ENCODE measurements around the gene ELK3.

ELK3 gene

GRCh38 chr12:96258104-96258961, 64.2 kb downstream of the ELK3 start:
- DNase-seq = peak; percentile 84

GRCh38 chr12:96260231-96260630, 66.1 kb downstream of the ELK3 start:
- no peak for DNase-seq

- DNase-seq = no peak
Observed at GRCh38 chr12:96260644-96261043, 66.5 kb downstream of the ELK3 start.

DNA sequence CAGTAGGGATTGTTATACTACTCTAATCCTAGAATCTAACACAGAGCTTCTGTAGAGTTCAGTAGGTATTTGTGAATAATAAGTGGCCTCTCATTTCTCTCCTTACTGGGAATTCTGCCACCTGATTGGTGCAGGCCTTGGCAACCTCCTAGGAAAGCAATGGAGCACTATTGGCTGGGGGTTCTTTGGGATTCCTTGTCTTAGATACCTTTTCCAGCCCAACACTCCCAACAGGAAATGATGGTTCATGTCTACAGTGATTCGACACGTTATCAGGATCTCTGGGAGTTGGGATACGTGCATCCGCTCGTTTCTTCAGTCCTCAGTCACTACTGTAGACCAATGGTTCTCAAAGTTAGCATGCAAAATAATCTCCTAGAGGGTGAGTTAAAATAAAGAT, 67.4 kb downstream of the ELK3 start:
- DNase-seq = no peak

GRCh38 chr12:96263449-96263902, 69.3 kb downstream of the ELK3 start:
- no peak for DNase-seq

DNA sequence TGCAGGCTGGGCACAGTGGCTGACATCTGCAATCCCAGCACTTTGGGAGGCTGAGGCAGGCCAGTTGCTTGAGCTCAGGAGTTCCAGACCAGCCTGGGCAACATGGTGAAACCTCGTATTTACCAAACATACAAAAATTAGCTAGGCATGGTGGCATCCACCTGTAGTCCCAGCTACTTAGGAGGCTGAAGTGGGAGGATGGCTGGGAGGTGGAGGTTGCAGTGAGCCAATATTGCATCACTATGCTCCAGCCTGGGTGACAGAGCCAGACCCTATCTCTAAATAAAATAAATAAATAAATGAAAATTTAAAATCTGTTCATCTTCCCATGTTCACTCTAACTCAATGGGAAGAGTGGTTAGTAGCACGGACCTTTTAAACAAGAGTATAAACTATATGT, 71.2 kb downstream of the ELK3 start:
- no peak for DNase-seq

GRCh38 chr12:96265836-96266235, 71.7 kb downstream of the ELK3 start:
- DNase-seq = no peak

- no peak for DNase-seq
Observed at GRCh38 chr12:96266238-96266637, 72.1 kb downstream of the ELK3 start.

DNA sequence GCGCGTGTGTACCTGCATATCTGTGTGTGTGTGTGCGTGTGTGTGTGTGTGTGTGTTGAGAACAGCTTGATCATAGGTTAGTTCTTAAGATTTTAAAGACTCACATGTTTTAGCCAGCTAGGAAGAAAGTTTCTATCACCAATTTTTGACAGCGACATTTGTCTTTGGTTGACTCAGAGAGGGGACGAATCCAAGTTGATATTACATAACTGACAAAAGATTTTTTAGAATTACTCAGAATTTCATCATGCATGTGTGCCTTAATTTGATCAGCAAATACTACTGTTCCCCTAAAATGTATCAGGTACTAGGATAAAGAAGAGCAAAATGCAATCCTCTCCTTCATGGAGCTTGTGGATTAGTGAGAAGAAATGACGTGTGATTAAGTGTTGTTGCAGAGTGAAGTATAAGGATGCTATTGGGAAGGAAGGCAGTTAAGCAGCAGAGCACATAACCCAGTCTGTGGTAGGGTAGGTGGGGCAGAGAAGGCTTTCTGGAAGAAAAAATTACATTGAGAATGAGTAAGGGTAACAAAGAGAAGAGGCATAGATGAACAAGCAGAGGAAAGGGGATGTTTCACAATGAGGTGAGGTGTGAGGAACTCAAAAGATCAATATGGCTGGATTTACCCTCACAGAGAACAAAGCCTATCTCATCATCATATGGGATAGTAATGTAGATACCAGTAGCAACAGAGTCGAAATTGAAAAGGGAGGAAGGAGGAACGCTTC, 77.5 kb downstream of the ELK3 start:
- DNase-seq = peak; percentile 48

GRCh38 chr12:96274331-96274730, 80.2 kb downstream of the ELK3 start:
- peak; percentile 90 for DNase-seq

DNA sequence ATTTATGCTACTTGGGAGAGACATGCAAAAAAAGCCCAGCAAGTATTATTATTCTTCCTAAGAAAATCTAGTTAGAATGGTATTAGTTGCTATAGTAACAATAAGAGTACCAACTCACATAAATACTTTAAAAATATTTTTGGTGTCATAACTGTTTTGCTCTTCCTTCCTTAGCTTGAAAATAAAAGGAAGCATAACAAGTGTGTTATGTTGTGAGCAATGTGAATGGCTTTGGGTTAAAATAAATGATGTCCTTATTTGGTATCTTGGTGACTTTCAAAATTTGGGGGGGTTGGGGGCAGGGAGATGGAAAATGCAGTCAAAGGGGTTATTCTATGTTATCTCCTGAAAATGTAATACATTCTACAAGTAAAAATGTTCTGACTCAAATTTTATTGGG, 91.0 kb downstream of the ELK3 start:
- peak; percentile 12 for DNase-seq

GRCh38 chr12:96289067-96289466, 94.9 kb downstream of the ELK3 start:
- DNase-seq = no peak

DNA sequence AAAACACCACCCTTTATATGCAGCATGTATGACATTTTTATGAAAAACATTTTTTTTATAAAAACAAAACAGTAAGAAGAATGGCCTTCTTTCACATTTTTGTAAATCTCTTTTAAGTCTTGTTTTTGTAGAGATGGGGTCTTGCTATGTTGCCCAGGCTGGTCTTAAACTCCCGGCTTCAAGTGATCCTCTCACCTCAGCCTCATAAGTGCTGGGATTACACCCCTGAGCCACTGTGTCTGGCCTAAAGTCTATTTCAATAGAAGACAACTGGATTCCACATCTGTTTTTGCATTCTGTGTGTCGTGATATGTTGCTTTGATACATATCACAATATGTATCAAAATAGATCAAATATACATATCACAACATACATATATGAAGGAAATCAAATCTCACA, 98.9 kb downstream of the ELK3 start:
- no peak for DNase-seq

DNA sequence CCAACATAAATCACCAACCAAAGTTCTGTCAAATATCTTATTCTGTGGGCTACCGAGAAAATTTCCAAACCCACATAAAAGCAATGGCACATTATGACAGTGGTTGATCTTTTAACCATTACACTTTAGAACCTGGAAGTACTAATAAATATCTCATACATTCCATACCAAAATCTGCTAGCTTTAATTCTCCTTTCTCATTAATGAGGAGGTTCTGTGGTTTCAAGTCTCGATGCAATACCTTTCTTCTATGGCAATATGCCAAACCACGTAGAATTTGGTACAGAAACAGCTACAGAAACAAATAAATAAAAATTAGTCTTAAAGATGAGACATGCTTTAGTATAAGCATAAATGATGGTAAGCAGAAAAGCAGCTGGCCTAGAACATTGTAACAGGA, 100.7 kb downstream of the ELK3 start:
- DNase-seq = peak; percentile 31

GRCh38 chr12:96295532-96296160, 101.5 kb downstream of the ELK3 start:
- DNase-seq = no peak

- no peak for DNase-seq
Observed at GRCh38 chr12:96297504-96297903, 103.3 kb downstream of the ELK3 start.

GRCh38 chr12:96300064-96300463, 105.9 kb downstream of the ELK3 start:
- no peak for DNase-seq

DNA sequence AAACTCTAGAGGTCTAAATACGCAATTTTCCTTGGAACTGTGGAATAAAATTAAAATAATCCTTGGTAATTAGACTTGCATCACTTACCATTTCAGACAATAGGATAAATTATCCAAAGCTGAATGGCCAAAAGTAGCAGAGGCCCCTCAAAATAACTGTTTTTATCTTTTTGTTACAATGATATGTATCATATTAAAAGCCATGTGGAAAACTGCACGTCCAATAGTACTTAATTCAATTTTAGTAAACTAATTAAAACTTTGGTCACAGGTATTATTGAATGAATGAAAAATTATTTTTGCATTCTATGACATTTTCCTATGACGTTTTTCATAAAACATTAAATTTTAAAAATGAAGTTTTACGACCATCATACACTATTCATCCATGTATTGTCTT, 107.6 kb downstream of the ELK3 start:
- DNase-seq = no peak

DNA sequence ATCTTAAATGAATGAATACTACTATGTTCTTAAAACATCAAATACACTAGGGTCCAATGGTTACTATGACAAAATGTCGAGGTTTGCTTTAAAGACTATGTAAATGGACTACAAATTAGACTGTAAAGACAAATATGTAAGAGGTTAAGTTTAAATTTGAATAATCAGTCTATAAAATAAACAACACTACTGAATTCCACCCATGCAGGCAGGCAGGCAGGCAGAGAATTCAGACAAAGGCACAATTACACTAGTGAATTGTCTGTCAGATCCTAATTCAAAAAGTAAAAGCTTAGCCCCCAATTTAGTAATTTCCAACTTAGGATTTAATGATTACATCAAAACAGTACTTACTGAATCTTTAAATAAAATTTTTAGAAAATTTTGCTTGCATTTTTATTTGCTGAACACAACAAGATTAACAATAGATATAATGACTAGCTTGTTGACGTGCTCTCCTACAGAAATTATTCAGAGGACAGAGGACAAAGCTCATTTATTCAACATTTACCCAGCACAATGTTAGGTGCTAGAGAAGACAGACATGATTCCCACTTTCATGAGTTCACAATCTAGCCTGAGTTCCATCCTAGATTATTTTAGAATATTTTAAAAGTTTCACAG, 108.6 kb downstream of the ELK3 start:
- DNase-seq = no peak

- DNase-seq = no peak
Observed at GRCh38 chr12:96303653-96304052, 109.5 kb downstream of the ELK3 start.

DNA sequence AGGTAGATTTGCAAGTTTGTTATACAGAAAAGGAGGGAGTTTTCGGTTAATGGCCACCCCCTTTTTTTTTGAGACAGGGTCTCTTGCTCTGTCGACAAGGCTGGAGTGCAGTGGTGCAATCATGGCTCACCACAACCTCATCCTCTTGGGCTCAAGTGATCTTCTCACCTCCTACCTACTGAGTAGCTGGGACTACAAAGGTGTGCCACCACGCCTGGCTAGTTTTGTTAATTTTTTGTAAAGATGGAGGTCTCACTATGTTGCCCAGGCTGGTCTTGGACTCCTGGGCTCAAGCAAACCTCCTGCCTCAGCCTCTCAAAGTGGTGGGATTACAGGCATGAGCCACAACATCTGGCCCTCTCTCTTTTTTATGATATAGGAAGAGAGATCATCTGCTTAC, 111.5 kb downstream of the ELK3 start:
- DNase-seq = no peak

GRCh38 chr12:96308881-96309280, 114.7 kb downstream of the ELK3 start:
- DNase-seq = no peak

GRCh38 chr12:96310067-96310466, 115.9 kb downstream of the ELK3 start:
- no peak for DNase-seq

Measured in fibroblast of skin of scalp (primary cell).